Left colon (tissue), 2 donors: ENCODE measurements around the gene TMEM240. TPM values are rescaled to one million over a fixed set of nuclear protein-coding genes. Genes with fewer than 3 reads are reported as not detected.
"Not testable (repeated sequence)": the region's sequence is repeated elsewhere in the genome, so short reads cannot be mapped to it uniquely, and the experiment has no call there.

Experiments used
- ATAC-seq: fragments of 200-7000 bp; cut with Tn5 transposase; one replicate; pipeline ENCODE4 v1.9.1; 2020; ENCODE audit warnings: mild to moderate bottlenecking, moderate library complexity
- DNase-seq, 2 donors: peaks; one replicate each; pipeline ENCODE4 v3.0.0-alpha.2; 2020
- intact Hi-C, 2 donors: fragments of 100-400 bp; cut with DNase I in 1 of 2; cut with micrococcal nuclease in 1 of 2; formaldehyde crosslinking; loops; one replicate each; pipeline versions ENCODE4 v1.11.2 to v1.14.0; 2022; cut with DNase I, micrococcal nuclease
- total RNA-seq, 2 donors: library from RNA; stranded (reverse); fragmentation: NEBNext Ultra II Directional; extraction: Animal tissue kit (Norgen Biotek cat#: 25700); gene quantifications; one replicate each; pipeline ENCODE4 v1.2.1, GENCODE V29; 2021
- donor health status: DM: no; HTN: no; CAD: no.
- donor health status: DM: yes; HTN: yes; CAD: no.

The TMEM240 gene
- total RNA-seq, 2 donors from 2014 or later, result 0.67 to 2.6 TPM

GRCh38 chr1:1543706-1544099 is 3.3 kb upstream of the TMEM240 start:
- ATAC-seq (peak; percentile 47), DNase-seq (no peak)
- intact Hi-C loops, result no loop called here

DNA sequence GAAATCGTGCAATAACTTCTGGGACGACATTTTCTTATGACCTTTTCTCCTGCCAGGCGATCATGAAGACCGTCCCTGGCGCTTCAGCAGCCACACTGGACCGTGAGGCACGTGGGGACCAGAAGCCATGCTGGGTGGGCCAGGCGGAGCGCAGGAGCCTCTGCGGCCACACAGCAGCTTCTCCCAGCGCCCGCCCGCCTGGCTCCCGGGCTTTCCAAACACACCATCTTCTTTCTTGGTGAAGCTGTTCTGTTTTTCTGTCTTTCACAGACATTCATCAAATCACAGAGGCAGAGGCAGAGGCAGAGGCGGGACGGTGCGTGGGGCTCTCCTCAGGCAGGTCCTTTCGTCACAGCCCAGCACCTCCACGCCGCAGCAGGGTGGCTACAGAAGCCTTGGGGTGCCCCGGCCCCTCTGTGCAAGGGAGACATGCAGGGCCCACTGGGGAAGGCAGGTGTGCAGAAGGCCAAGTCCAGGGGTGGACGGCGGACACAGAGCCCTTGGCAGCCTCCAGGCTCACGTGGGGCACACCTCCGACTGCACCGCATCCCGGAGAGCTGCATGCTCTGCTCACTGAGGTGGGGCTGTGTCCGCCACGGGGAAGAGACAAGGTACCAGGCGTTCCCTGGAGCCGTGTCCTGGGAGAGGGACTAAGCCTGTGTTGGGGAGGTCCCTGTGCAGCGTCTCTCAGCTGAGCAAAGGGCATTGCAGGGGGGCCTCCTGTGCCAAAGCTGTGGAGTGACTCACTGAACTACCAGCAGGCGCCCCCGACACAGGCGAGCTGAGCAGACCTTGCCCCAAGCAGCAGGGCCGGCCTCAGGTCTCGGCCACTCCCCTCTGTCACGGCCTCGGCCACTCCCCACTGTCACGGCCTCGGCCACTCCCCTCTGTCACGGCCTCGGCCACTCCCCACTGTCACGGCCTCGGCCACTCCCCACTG is 2.6 kb upstream of the TMEM240 start:
- ATAC-seq, result peak; percentile 43
- no peak for DNase-seq
- intact Hi-C loops, result no loop called here

DNA sequence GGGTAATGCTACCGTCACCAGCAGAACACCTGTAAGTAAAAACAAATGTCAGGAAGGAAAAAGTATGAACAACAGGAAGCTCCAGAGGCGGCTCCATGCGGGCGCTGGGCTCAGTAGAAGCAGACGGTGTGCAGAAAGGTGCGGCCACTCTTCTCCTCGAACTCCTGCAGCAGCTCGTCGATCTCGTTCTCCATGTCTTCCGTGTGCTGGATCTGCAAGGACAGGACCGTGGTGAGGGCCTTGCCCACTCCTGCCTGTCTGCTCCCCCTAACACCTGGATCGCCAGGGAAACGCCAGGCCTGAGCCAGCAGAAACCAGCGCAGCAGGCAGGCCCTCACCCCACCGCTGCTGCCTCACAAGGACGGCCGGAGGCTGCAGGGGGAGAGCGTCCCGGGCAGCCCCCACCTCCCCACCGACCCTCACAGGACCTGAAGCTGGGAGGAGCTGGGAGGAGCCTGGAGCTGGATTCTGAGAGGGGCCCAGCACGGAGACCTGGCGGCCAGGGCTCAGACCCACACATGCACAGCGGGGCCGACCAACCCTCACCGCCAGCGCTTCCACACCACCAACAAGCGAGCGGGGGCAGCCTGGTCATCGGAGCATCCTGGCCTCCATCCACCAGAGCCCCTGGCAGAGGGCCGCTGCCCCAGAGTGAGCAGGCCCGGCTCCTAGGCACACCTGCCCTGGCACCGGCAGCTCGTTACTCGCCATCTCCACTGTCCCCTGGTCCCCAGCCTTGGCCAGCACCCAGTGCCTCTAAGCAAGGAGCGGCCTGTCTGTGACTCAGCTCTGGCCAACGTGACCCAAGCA is 1.7 kb upstream of the TMEM240 start:
- no peak for ATAC-seq
- DNase-seq, result no peak
- intact Hi-C loops, result no loop called here

GRCh38 chr1:1540818-1541628 is 599 bp upstream of the TMEM240 start:
- intact Hi-C loops, result no loop called here
- ATAC-seq, result peak; percentile 11
- peak in 1 of 2 donors; percentile 24 for DNase-seq

GRCh38 chr1:1539310-1540089 is 924 bp downstream of the TMEM240 start:
- intact Hi-C loops, result no loop called here
- peak in 1 of 2 donors; percentile 30 for DNase-seq
- ATAC-seq, result no peak

DNA sequence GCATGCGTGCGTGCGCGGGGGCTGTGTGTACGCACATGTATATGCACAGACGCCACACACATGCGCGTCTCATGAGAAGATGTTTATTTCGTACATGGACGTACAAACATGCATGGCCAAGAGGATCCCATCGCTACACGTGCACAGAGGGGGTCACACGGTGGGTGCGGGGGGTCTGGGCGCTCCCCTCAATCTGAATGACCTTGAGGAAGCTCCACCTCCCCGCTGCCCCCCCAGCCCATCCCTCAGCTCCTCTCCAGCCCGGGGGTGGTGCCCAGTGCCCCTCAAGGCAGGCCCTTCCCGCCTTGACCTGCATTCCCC is 1.5 kb downstream of the TMEM240 start:
- DNase-seq, result peak in 1 of 2 donors; percentile 20
- ATAC-seq, result no peak
- intact Hi-C loops, result no loop called here

DNA sequence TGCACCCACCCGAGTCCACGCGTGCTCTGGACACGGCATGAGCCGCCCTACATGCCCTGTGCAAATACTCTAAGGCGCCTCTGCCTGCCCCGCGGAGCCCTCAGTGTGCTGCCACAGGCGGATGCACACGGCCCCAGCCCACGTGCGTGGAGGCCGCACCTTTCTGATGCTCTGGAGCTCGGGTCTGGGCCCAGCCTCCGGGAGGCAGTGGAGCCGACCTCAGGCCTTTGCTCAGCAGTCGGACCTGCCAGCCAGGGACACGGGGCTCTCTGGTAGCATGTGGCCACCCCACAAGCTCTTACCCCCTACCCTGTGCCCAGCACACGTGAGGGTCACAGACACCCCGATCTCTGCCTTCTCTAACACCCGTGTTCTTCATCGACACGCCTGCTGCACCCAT is 2.1 kb downstream of the TMEM240 start:
- ATAC-seq (no peak), DNase-seq (no peak)
- intact Hi-C loops, result no loop called here

- intact Hi-C loops, result no loop called here
- ATAC-seq (no peak), DNase-seq (no peak)
Measured at GRCh38 chr1:1537626-1538250, 2.7 kb downstream of the TMEM240 start.

- DNase-seq (no peak), ATAC-seq (no peak)
- intact Hi-C loops, result no loop called here
Measured at GRCh38 chr1:1536938-1537546, 3.4 kb downstream of the TMEM240 start.

DNA sequence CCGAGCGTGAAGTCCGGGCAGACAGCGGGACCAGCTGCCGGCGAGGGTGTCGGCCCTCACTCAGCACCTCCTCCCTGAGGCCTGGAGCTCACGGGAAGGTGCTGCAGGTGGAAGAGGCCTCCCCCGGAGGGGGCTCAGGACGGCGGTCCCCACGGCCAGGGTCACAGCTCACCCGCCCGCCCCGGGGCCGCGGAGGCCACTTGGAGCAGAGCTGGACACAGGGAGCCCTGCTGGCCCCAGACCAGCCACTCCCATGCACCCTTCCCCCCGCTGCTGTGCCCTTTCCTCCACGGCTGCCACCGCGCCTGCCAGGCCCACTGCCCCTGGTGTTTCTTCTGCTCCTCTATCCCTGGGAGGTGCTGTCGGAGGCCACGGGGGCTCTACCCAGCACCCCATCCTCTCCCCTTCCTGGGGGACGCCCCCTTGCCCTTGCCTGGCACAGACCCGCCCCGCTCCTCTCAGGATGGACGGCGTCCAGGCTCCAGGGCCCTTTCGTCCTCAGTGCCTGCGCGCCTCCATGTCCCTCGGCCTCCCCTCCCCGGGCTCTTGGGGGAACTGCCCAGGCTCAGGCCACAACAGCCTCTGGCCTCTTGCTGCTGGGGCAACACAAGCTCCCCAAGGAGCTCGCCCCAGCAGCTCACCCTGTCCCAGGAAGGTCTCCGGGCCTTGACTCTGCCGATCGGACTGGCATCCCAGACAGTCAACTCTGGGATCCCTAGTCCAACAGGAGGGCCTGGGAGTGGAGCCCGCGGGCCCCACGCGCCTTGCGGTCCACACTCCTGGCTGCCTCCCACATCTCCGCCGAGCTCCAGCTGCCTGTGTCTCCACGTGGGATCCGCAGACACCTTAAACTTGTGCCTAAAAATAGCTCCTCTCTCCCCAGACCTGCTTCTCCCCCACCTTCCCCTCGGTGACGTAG is 4.1 kb downstream of the TMEM240 start:
- ATAC-seq (no peak), DNase-seq (no peak)
- intact Hi-C loops, result no loop called here

DNA sequence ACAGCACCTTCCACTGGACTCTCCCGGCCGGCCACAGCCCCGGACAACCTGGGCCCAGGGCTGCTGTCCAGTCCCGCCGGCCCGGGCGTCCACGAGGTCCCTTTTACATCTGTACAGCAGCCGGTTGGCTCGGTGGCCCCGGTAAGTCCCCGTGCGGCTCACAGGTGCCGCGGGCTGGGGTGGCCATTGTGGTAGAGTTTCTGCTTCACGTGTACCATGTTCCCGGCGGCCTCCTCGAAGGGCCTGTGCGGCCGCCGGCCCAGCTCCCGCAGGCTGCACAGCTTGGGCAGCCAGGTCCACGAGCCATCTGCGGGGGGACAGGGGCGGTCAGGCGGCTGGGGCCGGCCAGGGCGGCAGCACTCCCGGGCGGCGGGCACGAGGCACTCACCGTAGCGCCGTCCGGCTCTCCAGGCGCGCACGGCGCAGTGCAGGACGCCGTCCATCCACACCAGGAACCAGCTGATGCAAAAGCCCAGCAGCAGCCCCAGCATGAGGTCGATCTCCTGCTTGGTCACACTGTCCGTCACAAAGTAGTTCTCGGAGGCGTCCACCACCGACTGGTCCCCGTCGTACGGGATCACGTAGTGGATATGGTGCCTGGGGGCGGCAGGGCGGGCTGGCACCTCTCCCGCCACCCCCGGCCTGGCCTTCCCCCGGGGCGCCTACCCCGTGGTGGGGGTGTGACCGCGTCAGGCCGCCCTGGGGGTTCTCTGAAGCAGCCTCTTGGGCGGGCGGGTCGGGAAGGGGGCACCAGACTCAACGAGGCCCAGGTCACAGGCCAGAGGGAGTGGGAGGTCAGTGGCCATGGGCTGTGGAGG is 5.0 kb downstream of the TMEM240 start:
- no peak for ATAC-seq
- intact Hi-C loops, result no loop called here
- DNase-seq, result no peak

GRCh38 chr1:1534401-1535154 is 5.8 kb downstream of the TMEM240 start:
- DNase-seq (no peak), ATAC-seq (no peak)
- intact Hi-C loops, result no loop called here

- DNase-seq, intact Hi-C loops, ATAC-seq: not testable (repeated sequence)
Measured at GRCh38 chr1:1533894-1534291, 6.5 kb downstream of the TMEM240 start.

- intact Hi-C loops, DNase-seq: not testable (repeated sequence)
- ATAC-seq, result peak; percentile 3
Measured at GRCh38 chr1:1533176-1533893, 7.1 kb downstream of the TMEM240 start.

GRCh38 chr1:1531947-1532346 is 8.5 kb downstream of the TMEM240 start:
- no peak for ATAC-seq
- DNase-seq, result no peak
- intact Hi-C loops, result no loop called here
